A549 (cell line): ENCODE measurements around the gene PUS1. TPM values are rescaled to one million over a fixed set of nuclear protein-coding genes. Genes with fewer than 3 reads are reported as not detected.

Experiments
- ATAC-seq, 2 experiments: fragments of 200-7000 bp in 1 of 2; fragments of >200 bp in 1 of 2; cut with Nextera tagmentation in 1 of 2; cut with Tn5 transposase in 1 of 2; 3 replicates each; pipeline versions ENCODE4 v1.8.0 to v1.9.1; 2018 to 2020; ENCODE audit warnings: mild to moderate bottlenecking in 1 of 2, moderate library complexity in 1 of 2
- CTCF ChIA-PET: fragments of 300-600 bp; sonication (Branson Sonifier 250); formaldehyde crosslinking; extraction: SDS; loops from one replicate; lab custom pipeline; 2021; ENCODE audit warnings: antibody characterized with exemption, inconsistent platforms; lab: Yijun Ruan, JAX
- POLR2A ChIA-PET: fragments of 350-600 bp; formaldehyde crosslinking; extraction: SDS; loops from one replicate; lab custom pipeline; 2021; ENCODE audit warnings: antibody characterized with exemption, inconsistent platforms; lab: Yijun Ruan, JAX
- DNase-seq, 2 experiments: peaks; one replicate each; pipeline versions ENCODE4 v3.0.0 to v3.0.0-alpha.2; 2011 to 2016; ENCODE audit warnings: low read depth in 1 of 2, low spot score in 1 of 2
- FAIRE-seq: peaks from 2 replicates; lab custom pipeline; 2011; peaks lifted over from hg19 to GRCh38; lab: Jason Lieb, UNC
- H3K27ac ChIP-seq, 2 experiments: fragments of >200 bp; sonication (Bioruptor Twin); formaldehyde crosslinking; 3 replicates each; pipeline ENCODE4 v1.5.1; 2016 to 2017
- H3K4me1 ChIP-seq: fragments of >200 bp; sonication (Bioruptor Twin); formaldehyde crosslinking; 3 replicates; pipeline ENCODE4 v1.6.1; 2016
- H3K4me2 ChIP-seq: fragments of >200 bp; sonication (Bioruptor Twin); formaldehyde crosslinking; 3 replicates; pipeline ENCODE4 v1.6.1; 2016
- H3K4me3 ChIP-seq: fragments of >200 bp; sonication (Bioruptor Twin); formaldehyde crosslinking; 3 replicates; pipeline ENCODE4 v1.5.1; 2016
- H3K9me3 ChIP-seq: fragments of >200 bp; sonication (Bioruptor Twin); formaldehyde crosslinking; 3 replicates; pipeline ENCODE4 v1.6.1; 2016
- BCL3 ChIP-seq: fragments of >200 bp; sonication (Bioruptor Twin); formaldehyde crosslinking; IDR thresholded peaks from 3 replicates; pipeline ENCODE4 v1.6.1; 2016
- BHLHE40 ChIP-seq: IDR thresholded peaks from 2 replicates; pipeline ENCODE4 v1.6.1; 2012; ENCODE audit warnings: low read depth, low read length, inconsistent platforms
- CBX2 ChIP-seq: fragments of 200-600 bp; sonication (generic); IDR thresholded peaks from 2 replicates; pipeline ENCODE4 v1.6.1; 2016; ENCODE audit warnings: low read depth, mild to moderate bottlenecking, borderline replicate concordance
- CTCF ChIP-seq: fragments of >200 bp; sonication (Bioruptor Twin); formaldehyde crosslinking; IDR thresholded peaks from 3 replicates; pipeline ENCODE4 v1.5.1; 2016
- E2F6 ChIP-seq: IDR thresholded peaks from 2 replicates; pipeline ENCODE4 v1.6.1; 2012; ENCODE audit warnings: low read depth, borderline replicate concordance
- EHF ChIP-seq: fragments of 250-450 bp; sonication (Bioruptor Pico); IDR thresholded peaks from 2 replicates; pipeline ENCODE4 v1.5.0; 2020; ENCODE audit warnings: mild to moderate bottlenecking
- EHMT2 ChIP-seq: fragments of 200-600 bp; sonication (generic); IDR thresholded peaks from 2 replicates; pipeline ENCODE4 v1.6.1; 2016; ENCODE audit warnings: antibody characterized with exemption, low read depth, mild to moderate bottlenecking, moderate library complexity
- ELK1 ChIP-seq: fragments of 150-350 bp; IDR thresholded peaks from 2 replicates; pipeline ENCODE4 v1.6.1; 2014; ENCODE audit warnings: low read depth, mild to moderate bottlenecking, low read length
- ESRRA ChIP-seq: fragments of 150-350 bp; IDR thresholded peaks from 2 replicates; pipeline ENCODE4 v1.6.1; 2014; ENCODE audit warnings: mild to moderate bottlenecking, low read length, borderline replicate concordance
- HOXB13 ChIP-seq: fragments of 250-450 bp; sonication (Bioruptor Pico); IDR thresholded peaks from 2 replicates; pipeline ENCODE4 v1.5.0; 2020; ENCODE audit warnings: low read depth, mild to moderate bottlenecking, moderate library complexity
- JUN ChIP-seq, 2 experiments: fragments of >200 bp; sonication (Bioruptor Twin); formaldehyde crosslinking; IDR thresholded peaks; 2 replicates in 1 of 2; 3 replicates in 1 of 2; pipeline ENCODE4 v1.6.1; 2016 to 2017
- KDM1A ChIP-seq: fragments of 200-600 bp; sonication (generic); IDR thresholded peaks from 2 replicates; pipeline ENCODE4 v1.6.1; 2016; ENCODE audit warnings: low read depth, mild to moderate bottlenecking
- MAFK ChIP-seq: fragments of 450-650 bp; IDR thresholded peaks from 2 replicates; pipeline ENCODE4 v1.6.1; 2014; ENCODE audit not compliant: partially characterized antibody
- NFE2L2 ChIP-seq: fragments of 150-350 bp; conservative IDR thresholded peaks from 2 replicates; pipeline ENCODE4 v1.6.1; 2014; ENCODE audit warnings: low read length
- NR3C1 ChIP-seq: fragments of >200 bp; sonication (Bioruptor Twin); formaldehyde crosslinking; IDR thresholded peaks from 3 replicates; pipeline ENCODE4 v1.6.1; 2017
- PBX3 ChIP-seq: IDR thresholded peaks from 2 replicates; pipeline ENCODE4 v1.6.1; 2012
- POLR2A ChIP-seq: IDR thresholded peaks from 2 replicates; pipeline ENCODE4 v1.6.1; 2012; ENCODE audit warnings: mild to moderate bottlenecking, low read length
- RCOR1 ChIP-seq: fragments of 150-350 bp; IDR thresholded peaks from 2 replicates; pipeline ENCODE4 v1.6.1; 2014; ENCODE audit warnings: antibody characterized with exemption, low read length, low read depth
- RNF2 ChIP-seq: fragments of 200-600 bp; sonication (generic); IDR thresholded peaks from 2 replicates; pipeline ENCODE4 v1.6.1; 2016; ENCODE audit warnings: low read depth, mild to moderate bottlenecking, antibody characterized with exemption, moderate library complexity, borderline replicate concordance
- SMC3 ChIP-seq: fragments of >200 bp; sonication (Bioruptor Twin); formaldehyde crosslinking; IDR thresholded peaks from 3 replicates; pipeline ENCODE4 v1.6.1; 2018; ENCODE audit warnings: inconsistent platforms
- USF2 ChIP-seq: fragments of 450-650 bp; IDR thresholded peaks from 2 replicates; pipeline ENCODE4 v1.6.1; 2014; ENCODE audit warnings: antibody characterized with exemption
- ZC3H11A ChIP-seq: fragments of 450-650 bp; IDR thresholded peaks from 2 replicates; pipeline ENCODE4 v1.6.1; 2014; ENCODE audit warnings: antibody characterized with exemption, mild to moderate bottlenecking
- ZFP36 ChIP-seq: fragments of 450-650 bp; IDR thresholded peaks from 2 replicates; pipeline ENCODE4 v1.6.1; 2014; ENCODE audit warnings: borderline replicate concordance; ENCODE audit not compliant: partially characterized antibody
- WGBS: methylation state at CpG from one replicate; pipeline ENCODE4 v1.1.6; 2017; ENCODE audit errors: missing lambda C conversion rate; 5-methylcytosine and 5-hydroxymethylcytosine counted together
- polyA plus RNA-seq, 4 experiments: library from polyadenylated mRNA; depleted of rRNA in 3 of 4; stranded (reverse); fragments of >200 nt; fragmentation: RNase III in 1 of 4; extraction: RNeasy Plus Mini Kit Qiagen cat#74134 plus additional on column Dnase treatment in 1 of 4; gene quantifications; 2 replicates in 3 of 4; 3 replicates in 1 of 4; pipeline ENCODE4 v1.2.3, GENCODE V29; 2011 to 2017

Gene PUS1
- polyA plus RNA-seq, 2 of the 4 experiments (the other 2 are of a cell fraction): 51.1 to 62.8 TPM

GRCh38 chr12:131918311-131919050 lies 10.6 kb upstream of the PUS1 start:
- Histone ChIP-seq H3K9me3 (no peaks in the 10 kb centered on the region), H3K4me2 (no peak overlapping the region), H3K4me1 (no peaks in the 10 kb centered on the region; the same call in 2 of the 3 replicates), H3K27ac (no peak overlapping the region), H3K4me3 (no peak overlapping the region)
- no peak for DNase-seq
- 87% methylated on average over 10 of the region's 20 CpGs for WGBS
- no peak for TF ChIP-seq E2F6
- no peak for TF ChIP-seq JUN (IDR thresholded peaks at IDR 0.05)
- TF ChIP-seq ZC3H11A: no peak
- TF ChIP-seq MAFK: no peak
- no peak for TF ChIP-seq RCOR1
- TF ChIP-seq ESRRA: no peak
- no peak for TF ChIP-seq CBX2
- no peak for TF ChIP-seq EHF (CRISPR knock-in tag)
- no peak for TF ChIP-seq ZFP36
- no peak for TF ChIP-seq BHLHE40
- TF ChIP-seq HOXB13: no peak
- TF ChIP-seq KDM1A: no peak
- no peak for TF ChIP-seq USF2
- no peak for TF ChIP-seq ELK1
- TF ChIP-seq BCL3: no peak
- ChIA-PET POLR2A (no interaction called here), CTCF (interaction anchor here (0.7 to 1.8 kb wide), 4 partner anchors 54 to 82 kb away, joined by 4 to 5 read pairs (median 4); no protein-coding TSS in a partner anchor)
- ATAC-seq: peak in 1 of 2 experiments; percentile 28; a peak in 1 of 6 replicates
- FAIRE-seq: no peak

- Histone ChIP-seq H3K4me2 (no peak overlapping the region), H3K9me3 (no peaks in the 10 kb centered on the region), H3K4me3 (no peak overlapping the region), H3K4me1 (no peaks in the 10 kb centered on the region), H3K27ac (no peak overlapping the region)
- POLR2A ChIA-PET: no interaction called here
- ATAC-seq (no peak), FAIRE-seq (no peak), DNase-seq (no peak)
- TF ChIP-seq MAFK: no peak
- TF ChIP-seq CBX2: no peak
- no peak for TF ChIP-seq POLR2A
- TF ChIP-seq CTCF: no peak
- no peak for TF ChIP-seq PBX3
- no peak for TF ChIP-seq USF2
- no peak for TF ChIP-seq RNF2
- no peak for TF ChIP-seq JUN (IDR thresholded peaks at IDR 0.05)
- TF ChIP-seq SMC3: no peak
- TF ChIP-seq NR3C1: no peak
- TF ChIP-seq BHLHE40: no peak
- no peak for TF ChIP-seq EHMT2
- TF ChIP-seq NFE2L2: no peak
- CTCF ChIA-PET: interaction anchor here (1.7 kb wide), 1 partner anchor 68 kb away, joined by 4 read pairs; no protein-coding TSS in a partner anchor
- WGBS: over 99% methylated on average over 16 of the region's 19 CpGs
These were observed 10.1 kb upstream of the PUS1 start for GRCh38 chr12:131919051-131919347.
